ENCODE results near the gene BPIFA1. TPM values are rescaled to one million over a fixed set of nuclear protein-coding genes. Genes with fewer than 3 reads are reported as not detected.

Gene BPIFA1
- total and polyA plus RNA-seq, 2 of the 8 experiments (the other 6 are each of a cell fraction or from before 2014, with no cell fraction given): not detected

DNA sequence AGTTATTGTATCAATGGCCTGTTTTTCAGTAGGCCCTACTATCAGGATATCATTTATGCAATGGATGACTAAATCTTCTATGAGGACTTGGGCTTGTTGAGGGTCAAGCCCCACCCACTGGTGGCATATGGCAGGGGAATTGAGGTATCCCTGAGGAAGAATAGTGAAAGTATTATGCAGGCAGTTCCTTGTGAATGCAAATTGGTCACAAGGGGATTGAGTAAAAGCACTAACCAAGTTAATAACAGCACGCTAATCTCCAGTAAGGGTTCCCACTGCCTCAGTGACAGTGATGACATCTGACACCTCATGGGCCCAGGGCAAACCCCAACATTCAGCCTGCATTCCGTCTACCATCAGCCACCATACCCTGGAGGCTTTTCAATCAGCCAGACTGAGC lies 14.9 kb downstream of the BPIFA1 start:
- Histone ChIP-seq H3K79me1 (ENCODE audit: low read depth, low read length) (no peaks in the 10 kb centered on the region), H2BK5ac (ENCODE audit: low read depth, low read length) (no peak overlapping the region), H2AK5ac (ENCODE audit: low read depth, low read length) (no peak overlapping the region), H3K56ac (replicated peaks; ENCODE audit: insufficient read length, low read depth, low read length) (no peak overlapping the region), H4K91ac (replicated peaks; ENCODE audit: insufficient read length, low read length) (no peak overlapping the region), H4K5ac (ENCODE audit: insufficient read length, low read depth, low read length) (no peak overlapping the region), H2AFZ (ENCODE audit: low read length) (no peak overlapping the region), H3K4me3 (ENCODE audit: extremely low read depth in 1 of 4, insufficient read depth in 2 of 4, low read depth in 3 of 4, low read length in 4 of 4) (no peak overlapping the region), H2BK15ac (ENCODE audit: low read length) (no peak overlapping the region), H3K23me2 (ENCODE audit: low read depth, low read length) (no peaks in the 10 kb centered on the region), H3K4me1 (replicated peaks in 1 of 4; ENCODE audit: control insufficient read depth in 3 of 4, insufficient read depth in 4 of 4, low read length in 3 of 4) (no peaks in the 10 kb centered on the region), H3K79me2 (ENCODE audit: control insufficient read depth in 1 of 2, insufficient read depth in 2 of 2, low read length in 2 of 2) (no peaks in the 10 kb centered on the region), H3K4ac (replicated peaks; ENCODE audit: insufficient read length, low read depth, low read length) (no peak overlapping the region), H3K27me3 (replicated peaks in 1 of 4; ENCODE audit: control insufficient read depth in 3 of 4, extremely low read depth in 1 of 4, insufficient read depth in 3 of 4, low read length in 3 of 4) (no peaks in the 10 kb centered on the region), H4K8ac (ENCODE audit: extremely low read depth, insufficient read depth, low read length) (no peak overlapping the region), H3K23ac (ENCODE audit: insufficient read length) (no peak overlapping the region), H2BK120ac (replicated peaks; ENCODE audit: low read depth, low read length) (no peak overlapping the region), H3K36me3 (ENCODE audit: control insufficient read depth in 2 of 4, insufficient read depth in 4 of 4, low read length in 3 of 4) (no peaks in the 10 kb centered on the region), H3K9me3 (ENCODE audit: insufficient read depth in 2 of 2, low read depth in 1 of 2, low read length in 1 of 2) (no peaks in the 10 kb centered on the region), H3K27ac (ENCODE audit: low read depth, low read length) (no peak overlapping the region), H2BK12ac (ENCODE audit: low read depth, low read length) (no peak overlapping the region), H3K18ac (ENCODE audit: extremely low read depth, low read length) (no peak overlapping the region), H3K9ac (replicated peaks in 1 of 4; ENCODE audit: extremely low read depth in 1 of 4, low read depth in 3 of 4, low read length in 3 of 4) (no peak overlapping the region), H3K14ac (ENCODE audit: insufficient read length) (no peak overlapping the region), H2BK20ac (ENCODE audit: low read length) (no peak overlapping the region), H3K4me2 (ENCODE audit: insufficient read depth in 1 of 2, low read depth in 2 of 2, low read length in 2 of 2) (no peak overlapping the region), H4K20me1 (replicated peaks in 1 of 2; ENCODE audit: control insufficient read depth in 1 of 2, insufficient read depth in 2 of 2, low read length in 2 of 2) (no peaks in the 10 kb centered on the region)
- FAIRE-seq: no peak
- TF ChIP-seq RXRA (IDR thresholded peaks at IDR 0.05; ENCODE audit: insufficient read depth, low read depth, low read length): no peak
- TF ChIP-seq JUND (IDR thresholded peaks at IDR 0.05; ENCODE audit: low read length): no peak
- TF ChIP-seq KDM5A (IDR thresholded peaks at IDR 0.05; ENCODE audit: low read length): no peak
- TF ChIP-seq TAF7 (optimal IDR thresholded peaks at IDR 0.05; ENCODE audit: borderline replicate concordance, low read depth, low read length): no peak
- ChIA-PET CTCF (ENCODE audit: partially characterized antibody) (interaction anchor here (0.7 to 2.5 kb wide), 4 partner anchors 12 to 291 kb away, joined by 3 to 11 read pairs (median 6); partner anchors contain the start of gene BPIFA1), POLR2A (ENCODE audit: partially characterized antibody) (no interaction called here)
- WGBS, 2 experiments (ENCODE audit: extremely low coverage in 1 of 2, insufficient coverage in 1 of 2, insufficient read length in 1 of 2, insufficient replicate concordance in 2 of 2, low coverage in 1 of 2, low lambda C conversion rate in 2 of 2, missing lambda C conversion rate in 1 of 2): 42% methylated on average over 2 of the region's 2 CpGs; no CpG with 5 or more reads in 1 of the 2 experiments
- no peak for DNase-seq (ENCODE audit: low read depth in 1 of 2, low spot score in 2 of 2)
